Dedifferentiated amniotic fluid mesenchymal stem cell (primary cell): Measurements from ENCODE around the gene PIWIL4.
"Not testable (repeated sequence)": the region's sequence is repeated elsewhere in the genome, so short reads cannot be mapped to it uniquely, and the experiment has no call there.

Source experiments
- DNase-seq: peaks from one replicate; pipeline ENCODE4 v3.0.0-alpha.2; 2016; ENCODE audit errors: extremely low spot score

The PIWIL4 gene

DNA sequence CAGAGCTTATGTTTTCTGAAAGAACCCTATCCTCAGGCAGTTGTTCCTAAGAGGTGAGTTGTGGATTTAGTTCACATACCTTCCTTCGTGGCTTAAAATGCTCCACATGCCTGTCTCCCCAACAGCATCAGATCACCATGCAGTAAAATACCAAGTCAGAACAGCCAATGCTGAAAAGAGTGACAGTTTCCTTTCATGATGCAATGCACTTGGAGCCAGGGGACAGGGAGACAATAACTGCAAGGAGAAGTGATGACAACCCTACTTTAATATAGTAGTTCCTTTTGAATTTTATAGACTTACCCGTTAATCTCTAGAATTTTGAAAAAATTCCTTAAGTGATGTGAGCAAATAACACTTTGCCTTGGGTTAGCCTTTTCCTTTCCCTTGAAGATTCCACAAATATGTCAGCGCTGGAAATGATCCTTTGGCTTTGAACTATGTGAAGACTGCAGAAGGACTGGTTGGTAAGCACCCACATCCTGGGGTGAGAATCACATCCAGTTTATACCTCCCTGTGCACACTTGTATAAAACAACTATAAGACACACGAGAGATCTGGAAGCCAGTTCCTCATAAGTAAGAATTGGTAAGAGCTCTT, 71.2 kb downstream of the PIWIL4 start:
- DNase-seq, result no peak

DNA sequence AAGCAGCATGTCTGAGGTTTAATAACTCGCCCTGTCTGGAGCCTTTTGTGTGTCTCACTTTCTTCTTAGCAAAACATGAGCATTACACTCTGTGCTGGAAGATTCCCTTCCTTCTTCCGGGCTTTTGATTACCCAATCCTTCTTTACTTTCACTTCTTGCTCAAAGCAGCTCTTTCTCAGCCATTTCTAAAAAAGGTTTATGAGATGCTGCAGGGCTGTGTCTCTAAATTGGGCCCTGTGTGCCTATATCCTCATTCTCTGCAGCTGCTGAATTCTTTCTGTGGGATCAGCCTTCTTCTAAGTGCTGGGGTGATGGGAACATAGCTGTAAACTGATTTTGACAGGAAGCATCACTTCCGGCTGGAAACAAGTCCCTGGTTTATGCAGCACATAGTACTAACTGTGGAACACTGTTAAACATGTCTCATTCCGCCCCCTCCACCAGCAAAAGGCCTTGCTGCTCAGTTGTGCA, 71.8 kb downstream of the PIWIL4 start:
- DNase-seq, result no peak

- DNase-seq, result no peak
Observed at GRCh38 chr11:94639901-94640721, 72.9 kb downstream of the PIWIL4 start.

- no peak for DNase-seq
Observed at GRCh38 chr11:94641167-94641761, 74.1 kb downstream of the PIWIL4 start.

- DNase-seq, result not testable (repeated sequence)
Observed at GRCh38 chr11:94643186-94643585, 76.0 kb downstream of the PIWIL4 start.

DNA sequence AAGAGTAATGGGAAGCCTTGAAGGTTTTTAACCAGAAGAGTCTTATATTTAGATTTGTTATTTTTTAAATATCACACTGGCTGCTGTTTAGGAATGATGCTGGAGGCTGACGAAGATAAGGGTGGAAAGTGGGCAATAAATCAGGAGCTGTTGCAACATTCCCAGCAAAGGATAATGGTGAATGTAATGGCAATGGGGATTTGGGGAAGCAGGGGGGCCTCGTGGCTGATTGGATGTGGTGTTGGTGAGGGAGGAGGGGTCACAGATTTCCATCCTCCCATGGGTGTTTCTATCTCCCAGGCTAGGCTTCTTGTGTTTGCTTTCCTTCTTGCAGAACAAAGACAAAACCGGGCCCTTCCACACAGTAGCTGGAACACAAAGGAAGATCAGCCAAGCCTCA, 80.8 kb downstream of the PIWIL4 start:
- DNase-seq, result no peak

DNA sequence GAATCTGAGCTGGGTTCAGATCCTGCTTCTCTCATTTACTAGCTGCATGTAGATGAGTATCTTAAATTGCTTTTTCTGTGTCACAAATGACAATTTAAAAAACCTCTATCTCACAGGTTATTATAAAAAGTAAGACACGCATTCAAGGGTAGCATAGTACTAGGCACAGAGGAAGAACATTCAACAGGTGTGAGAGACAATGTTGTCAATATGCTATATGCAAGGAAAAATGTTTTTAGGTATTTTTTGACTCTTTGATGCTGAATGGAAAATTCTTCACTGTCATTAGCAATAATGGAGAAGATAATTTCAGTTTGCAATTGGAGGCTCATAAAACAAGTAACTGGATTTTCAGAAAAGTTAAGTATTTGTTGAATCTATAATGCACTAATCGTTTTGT, 81.6 kb downstream of the PIWIL4 start:
- DNase-seq, result no peak

- DNase-seq, result no peak
Observed at GRCh38 chr11:94649254-94649653, 82.1 kb downstream of the PIWIL4 start.

GRCh38 chr11:94649964-94650623, 82.9 kb downstream of the PIWIL4 start:
- no peak for DNase-seq

DNA sequence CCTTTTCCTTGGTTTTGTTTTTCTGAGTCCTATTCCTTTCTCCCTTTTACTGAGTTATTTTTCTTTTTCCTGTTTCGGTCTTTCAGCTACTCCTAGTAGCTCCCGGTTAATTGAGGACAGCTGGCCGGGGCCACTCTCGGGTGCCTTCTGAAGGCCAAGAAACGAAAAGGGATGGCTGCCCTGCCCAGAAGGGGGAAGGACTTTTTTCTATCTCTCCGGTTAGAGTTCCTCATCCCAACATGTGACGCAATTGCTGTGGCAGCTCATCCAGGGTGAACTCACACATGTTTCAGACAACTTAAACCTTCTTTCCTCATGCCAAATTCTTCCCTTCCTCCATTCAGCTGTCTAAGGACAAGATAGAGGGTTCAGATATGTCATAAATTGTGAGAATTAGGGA, 83.6 kb downstream of the PIWIL4 start:
- DNase-seq, result peak; percentile 87

DNA sequence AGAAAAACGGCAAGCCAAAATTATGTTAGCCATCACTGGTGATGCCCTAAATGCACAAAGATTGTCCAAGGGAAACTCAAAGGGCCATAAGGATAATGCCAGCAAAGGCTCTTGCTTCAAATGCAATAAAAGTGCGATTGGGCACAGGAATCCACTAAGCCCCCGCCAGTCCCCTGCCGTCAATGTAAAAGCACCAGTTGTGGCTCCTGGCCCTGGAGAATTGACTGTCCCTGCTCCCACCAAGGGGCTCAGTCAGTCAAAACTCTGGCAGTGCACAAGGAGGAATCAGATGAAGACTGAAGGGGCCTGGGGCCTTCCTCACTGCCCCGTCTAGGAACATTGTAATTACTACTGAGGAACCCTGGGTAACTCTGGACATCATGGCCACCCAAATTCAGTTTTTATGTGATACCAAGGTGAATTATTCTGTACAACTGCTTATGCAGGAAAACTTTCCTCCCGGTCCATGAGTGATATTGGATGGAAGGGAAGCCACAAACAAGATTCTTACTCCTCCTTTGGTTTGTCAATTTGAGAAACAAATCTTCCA, 85.6 kb downstream of the PIWIL4 start:
- no peak for DNase-seq

DNA sequence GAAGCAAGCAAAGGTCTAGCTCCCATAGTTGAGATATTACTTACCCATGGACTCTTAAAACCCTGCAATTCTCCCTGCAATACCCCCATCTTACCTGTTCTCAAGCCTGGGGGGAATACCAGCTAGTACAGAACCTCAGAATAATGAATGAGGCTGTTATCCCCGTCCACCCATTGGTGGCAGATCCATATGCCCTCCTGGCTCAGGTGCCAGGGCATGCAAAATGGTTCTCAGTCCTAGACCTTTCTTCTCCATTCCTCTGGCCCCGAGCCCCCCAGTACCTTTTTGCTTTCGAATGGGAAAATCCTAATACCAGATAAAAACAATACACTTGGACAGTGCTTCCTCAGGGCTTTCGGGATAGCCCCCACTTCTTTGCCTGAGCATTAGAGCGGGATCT, 86.4 kb downstream of the PIWIL4 start:
- DNase-seq, result no peak

- DNase-seq, result no peak
Observed at GRCh38 chr11:94654201-94654600, 87.0 kb downstream of the PIWIL4 start.

DNA sequence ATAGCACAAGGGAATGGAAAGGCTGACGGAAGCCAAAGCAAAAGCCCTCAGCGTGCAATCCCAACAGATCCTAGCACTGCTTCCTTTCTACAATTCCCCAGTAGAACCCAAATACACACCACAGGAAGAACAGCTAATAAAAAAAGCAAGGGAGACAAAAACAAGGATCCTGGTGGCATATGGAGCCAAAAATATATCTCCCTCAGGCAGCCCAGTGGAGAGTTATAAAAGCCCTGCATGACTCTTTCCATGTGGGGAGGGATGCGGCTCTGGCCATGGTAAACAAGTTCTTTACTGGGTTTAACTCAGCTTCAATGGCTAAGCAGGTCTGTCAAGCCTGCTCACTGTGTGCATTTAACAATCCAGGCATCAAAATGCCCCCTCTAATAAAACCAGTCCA, 88.1 kb downstream of the PIWIL4 start:
- no peak for DNase-seq

- no peak for DNase-seq
Observed at GRCh38 chr11:94655956-94656355, 88.8 kb downstream of the PIWIL4 start.

GRCh38 chr11:94656968-94657367, 89.8 kb downstream of the PIWIL4 start:
- no peak for DNase-seq

DNA sequence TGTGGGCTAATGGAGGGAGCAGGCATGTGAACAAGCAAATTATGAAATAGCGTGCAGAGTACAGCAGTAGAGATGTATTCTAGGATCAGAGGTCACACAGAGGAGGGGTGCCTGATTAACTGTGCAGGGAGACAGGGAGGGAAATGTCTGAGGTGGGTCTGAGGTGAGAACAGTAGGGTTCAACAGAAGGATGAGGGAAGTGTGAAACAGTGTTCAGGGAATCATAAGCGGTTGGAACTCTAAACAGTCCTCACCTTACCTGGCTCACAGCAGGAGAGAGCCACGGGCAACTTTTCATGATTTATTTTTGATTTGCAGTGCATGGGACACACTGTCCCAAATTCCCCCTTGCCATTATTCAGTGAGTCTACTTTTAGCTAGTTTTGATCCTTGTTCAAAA, 90.5 kb downstream of the PIWIL4 start:
- no peak for DNase-seq

- DNase-seq, result no peak
Observed at GRCh38 chr11:94658386-94658785, 91.2 kb downstream of the PIWIL4 start.

DNA sequence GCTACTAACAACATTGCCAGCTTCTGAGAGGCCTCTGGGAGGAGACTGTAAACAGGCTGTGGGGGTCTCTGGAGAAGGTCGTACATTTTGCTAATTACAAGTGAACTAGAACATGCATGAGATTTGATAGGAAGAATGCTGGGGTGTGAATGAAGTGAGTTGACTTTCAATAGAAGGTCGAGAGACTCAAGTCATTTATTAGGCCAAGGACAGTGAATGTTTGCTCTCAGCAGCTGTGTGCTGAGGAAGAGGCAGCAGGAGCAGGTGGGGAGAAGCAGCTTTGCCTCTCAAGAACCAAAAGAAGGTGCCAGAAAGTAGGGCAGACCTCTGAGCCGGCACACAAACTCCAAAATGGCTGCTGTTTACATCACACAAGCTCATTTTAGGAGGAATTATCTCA, 91.7 kb downstream of the PIWIL4 start:
- DNase-seq, result no peak

- no peak for DNase-seq
Observed at GRCh38 chr11:94661444-94661843, 94.3 kb downstream of the PIWIL4 start.

- DNase-seq, result no peak
Observed at GRCh38 chr11:94662065-94662779, 95.1 kb downstream of the PIWIL4 start.
